Smooth muscle cell (in vitro differentiated cells): ENCODE data around the gene UBE2E1. TPM values are rescaled to one million over a fixed set of nuclear protein-coding genes. Genes with fewer than 3 reads are reported as not detected.
A peak's percentile ranks its signal among the peaks of the same experiment; 100 is the strongest.

Source experiments
- DNase-seq: peaks from one replicate; lab custom pipeline; 2025; ENCODE audit not compliant: unreplicated experiment; lab: John Stamatoyannopoulos, UW
- H2AFZ ChIP-seq: fragments of 200-600 bp; sonication (generic); 2 replicates; pipeline ENCODE4 v1.6.0; 2016; ENCODE audit warnings: antibody characterized with exemption, low read depth, mild to moderate bottlenecking
- H3F3A ChIP-seq: fragments of 200-600 bp; sonication (generic); 2 replicates; pipeline ENCODE4 v1.6.0; 2017; ENCODE audit warnings: antibody characterized with exemption, low read depth
- H3K27ac ChIP-seq: fragments of 200-600 bp; sonication (generic); 2 replicates; pipeline ENCODE4 v1.5.1; 2016; ENCODE audit warnings: low read depth, mild to moderate bottlenecking
- H3K27me3 ChIP-seq: fragments of 200-600 bp; sonication (generic); 2 replicates; pipeline ENCODE4 v1.6.1; 2016; ENCODE audit warnings: low read depth, mild to moderate bottlenecking
- H3K36me3 ChIP-seq: fragments of 200-600 bp; sonication (generic); 2 replicates; pipeline ENCODE4 v1.5.1; 2016; ENCODE audit warnings: low read depth
- H3K4me1 ChIP-seq: fragments of 200-600 bp; sonication (generic); 2 replicates; pipeline ENCODE4 v1.5.1; 2016; ENCODE audit warnings: low read depth
- H3K4me2 ChIP-seq: fragments of 200-600 bp; sonication (generic); 2 replicates; pipeline ENCODE4 v1.6.0; 2016; ENCODE audit warnings: mild to moderate bottlenecking
- H3K4me3 ChIP-seq: fragments of 200-600 bp; sonication (generic); 2 replicates; pipeline ENCODE4 v1.5.1; 2016; ENCODE audit warnings: mild to moderate bottlenecking
- H3K79me2 ChIP-seq: fragments of 200-600 bp; sonication (generic); 2 replicates; pipeline ENCODE4 v1.6.0; 2016; ENCODE audit warnings: low read depth, mild to moderate bottlenecking
- H3K9ac ChIP-seq: fragments of 200-600 bp; sonication (generic); 2 replicates; pipeline ENCODE4 v1.6.0; 2016; ENCODE audit warnings: low read depth
- H3K9me3 ChIP-seq: fragments of 200-600 bp; sonication (generic); replicated peaks from 2 replicates; pipeline ENCODE4 v1.5.1; 2016; ENCODE audit warnings: low read depth
- H4K20me1 ChIP-seq: fragments of 200-600 bp; sonication (generic); 2 replicates; pipeline ENCODE4 v1.6.0; 2016; ENCODE audit warnings: low read depth
- WGBS: methylation state at CpG from one replicate; pipeline ENCODE4 v1.1.7; 2016; ENCODE audit warnings: low lambda C conversion rate; 5-methylcytosine and 5-hydroxymethylcytosine counted together
- polyA plus RNA-seq: library from polyadenylated mRNA; unstranded; fragments of >200 nt; fragmentation: Nextera tagmentation; extraction: Ambion mirVana; gene quantifications from 2 replicates; pipeline ENCODE4 v1.2.1, GENCODE V29; 2016
- total RNA-seq: library from RNA; depleted of rRNA; stranded (reverse); fragments of >200 nt; gene quantifications from 2 replicates; pipeline ENCODE4 v1.2.3, GENCODE V29; 2014
- TF ChIP-seq, protein P1 (sequence below): fragments of 200-600 bp; sonication (generic); IDR thresholded peaks from 2 replicates; pipeline ENCODE4 v1.5.1; 2017; ENCODE audit warnings: borderline replicate concordance, mild to moderate bottlenecking, antibody characterized with exemption; ENCODE audit not compliant: insufficient read depth, poor library complexity, severe bottlenecking

UBE2E1 gene
- total and polyA plus RNA-seq, 2 experiments from 2014 or later = 13.3 to 128 TPM

DNA sequence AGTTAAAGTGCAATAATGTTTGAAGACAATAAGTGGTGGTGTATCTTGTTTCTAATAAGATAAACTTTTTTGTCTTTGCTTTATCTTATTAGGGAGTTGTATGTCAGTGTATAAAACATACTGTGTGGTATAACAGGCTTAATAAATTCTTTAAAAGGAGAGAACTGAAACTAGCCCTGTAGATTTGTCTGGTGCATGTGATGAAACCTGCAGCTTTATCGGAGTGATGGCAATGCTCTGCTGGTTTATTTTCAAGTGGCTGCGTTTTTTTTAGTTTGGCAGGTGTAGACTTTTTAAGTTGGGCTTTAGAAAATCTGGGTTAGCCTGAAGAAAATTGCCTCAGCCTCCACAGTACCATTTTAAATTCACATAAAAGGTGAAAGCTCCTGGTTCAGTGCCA is 113.9 kb downstream of the UBE2E1 start:
- Histone ChIP-seq H2AFZ (no peak overlapping the region), H3K27ac (no peak overlapping the region), H3K4me2 (peak overlapping the region; percentile 99), H3K4me3 (no peak overlapping the region), H3K4me1 (peaks cover 23% of the 10 kb centered on the region), H3K9me3 (no peaks in the 10 kb centered on the region), H3K9ac (no peak overlapping the region), H3K36me3 (no peaks in the 10 kb centered on the region), H3K79me2 (peaks cover 28% of the 10 kb centered on the region), H3K27me3 (no peaks in the 10 kb centered on the region), H3F3A (peaks cover 21% of the 10 kb centered on the region), H4K20me1 (peaks cover 41% of the 10 kb centered on the region)
- WGBS = 93% methylated on average over 2 of the region's 2 CpGs
- TF ChIP-seq, protein P1, sequence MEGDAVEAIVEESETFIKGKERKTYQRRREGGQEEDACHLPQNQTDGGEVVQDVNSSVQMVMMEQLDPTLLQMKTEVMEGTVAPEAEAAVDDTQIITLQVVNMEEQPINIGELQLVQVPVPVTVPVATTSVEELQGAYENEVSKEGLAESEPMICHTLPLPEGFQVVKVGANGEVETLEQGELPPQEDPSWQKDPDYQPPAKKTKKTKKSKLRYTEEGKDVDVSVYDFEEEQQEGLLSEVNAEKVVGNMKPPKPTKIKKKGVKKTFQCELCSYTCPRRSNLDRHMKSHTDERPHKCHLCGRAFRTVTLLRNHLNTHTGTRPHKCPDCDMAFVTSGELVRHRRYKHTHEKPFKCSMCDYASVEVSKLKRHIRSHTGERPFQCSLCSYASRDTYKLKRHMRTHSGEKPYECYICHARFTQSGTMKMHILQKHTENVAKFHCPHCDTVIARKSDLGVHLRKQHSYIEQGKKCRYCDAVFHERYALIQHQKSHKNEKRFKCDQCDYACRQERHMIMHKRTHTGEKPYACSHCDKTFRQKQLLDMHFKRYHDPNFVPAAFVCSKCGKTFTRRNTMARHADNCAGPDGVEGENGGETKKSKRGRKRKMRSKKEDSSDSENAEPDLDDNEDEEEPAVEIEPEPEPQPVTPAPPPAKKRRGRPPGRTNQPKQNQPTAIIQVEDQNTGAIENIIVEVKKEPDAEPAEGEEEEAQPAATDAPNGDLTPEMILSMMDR = no peak
- DNase-seq = no peak

DNA sequence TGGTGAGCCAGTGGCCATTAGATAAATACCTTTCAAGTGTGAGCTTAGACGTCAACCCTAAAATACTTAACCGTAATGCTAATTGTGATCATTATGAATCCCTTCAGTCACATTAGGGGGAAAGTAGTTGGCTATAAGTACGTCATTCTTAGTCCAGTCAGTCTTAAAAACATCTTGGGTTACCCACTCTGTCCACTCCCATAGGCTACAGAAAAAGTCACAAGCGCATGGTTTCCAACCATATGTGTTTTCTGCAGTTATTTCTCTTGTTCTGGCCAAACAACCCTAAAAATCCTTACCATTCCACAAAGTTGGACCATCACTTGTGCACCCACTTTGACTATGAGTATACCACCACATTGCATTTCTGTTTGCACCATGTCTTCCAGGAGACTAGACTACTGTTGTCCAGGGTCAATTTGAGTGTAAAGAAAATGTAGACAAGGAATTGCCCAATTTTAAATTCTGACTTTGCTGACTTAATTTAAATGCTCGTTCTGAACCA is 114.4 kb downstream of the UBE2E1 start:
- Histone ChIP-seq H3K4me2 (peak overlapping the region; percentile 99), H2AFZ (no peak overlapping the region), H3K4me3 (no peak overlapping the region)

DNA sequence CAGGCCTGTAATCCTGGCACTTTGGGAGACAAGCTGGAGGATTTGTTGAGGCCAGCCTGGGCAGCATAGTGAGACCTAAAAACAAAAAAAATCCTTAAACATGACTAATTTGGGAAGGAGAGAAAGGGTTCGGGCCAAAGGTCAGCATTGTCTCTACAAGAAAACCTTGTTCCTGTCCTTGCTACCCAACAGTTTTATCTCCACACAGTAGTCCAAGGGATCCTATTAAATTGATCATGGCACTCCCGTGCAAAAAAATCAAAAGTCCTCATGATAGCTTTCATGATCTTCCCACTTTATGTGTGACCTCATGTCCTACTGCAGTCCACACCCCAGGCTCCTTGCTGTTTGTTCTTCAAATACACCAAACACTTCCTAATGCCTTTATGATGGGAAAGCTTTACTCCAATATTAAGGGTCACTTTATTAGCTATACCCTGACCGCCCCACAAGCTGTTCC is 115.3 kb downstream of the UBE2E1 start:
- peaks cover 41% of the 10 kb centered on the region for H4K20me1 ChIP-seq
- H3K4me3 ChIP-seq = no peak overlapping the region
- TF ChIP-seq, protein P1 = no peak
- H3K27me3 ChIP-seq = no peaks in the 10 kb centered on the region
- WGBS = 92% methylated on average over 3 of the region's 3 CpGs
- no peaks in the 10 kb centered on the region for H3K36me3 ChIP-seq
- no peak overlapping the region for H2AFZ ChIP-seq
- DNase-seq = no peak
- no peaks in the 10 kb centered on the region for H3K9me3 ChIP-seq
- H3F3A ChIP-seq = peaks cover 21% of the 10 kb centered on the region
- peaks cover 10% of the 10 kb centered on the region for H3K4me1 ChIP-seq
- H3K4me2 ChIP-seq = no peak overlapping the region
- no peak overlapping the region for H3K27ac ChIP-seq
- H3K79me2 ChIP-seq = peaks cover 21% of the 10 kb centered on the region
- no peak overlapping the region for H3K9ac ChIP-seq

More for the DNA sequence above, 114.4 kb downstream of the UBE2E1 start:
- Histone ChIP-seq H3F3A (peaks cover 21% of the 10 kb centered on the region), H3K27me3 (no peaks in the 10 kb centered on the region), H4K20me1 (peaks cover 41% of the 10 kb centered on the region), H3K36me3 (no peaks in the 10 kb centered on the region), H3K4me1 (peaks cover 19% of the 10 kb centered on the region), H3K9me3 (no peaks in the 10 kb centered on the region), H3K27ac (peak overlapping the region; percentile 36), H3K9ac (no peak overlapping the region), H3K79me2 (peaks cover 22% of the 10 kb centered on the region)
- no peak for DNase-seq
- TF ChIP-seq, protein P1 = no peak
- WGBS = 88% methylated on average over 5 of the region's 5 CpGs

DNA sequence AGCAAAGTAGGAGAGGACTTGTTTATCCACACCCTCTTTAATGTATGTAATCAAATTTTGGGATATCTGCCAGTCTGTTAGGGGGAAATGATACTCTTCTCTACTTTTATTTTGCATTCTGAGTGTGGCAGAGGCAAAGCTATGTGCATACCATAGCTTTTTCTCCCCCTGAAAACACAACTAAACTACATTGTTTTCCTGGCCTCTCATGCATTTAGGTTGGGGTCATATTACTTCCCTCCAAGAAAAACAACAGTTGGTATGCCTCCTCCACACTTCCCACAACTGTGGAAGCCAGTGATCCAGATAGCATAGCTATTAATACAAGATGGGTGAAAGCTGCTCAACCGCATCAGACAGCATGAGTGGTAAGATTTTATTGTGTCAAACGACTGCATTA is 118.0 kb downstream of the UBE2E1 start:
- TF ChIP-seq, protein P1 = no peak
- Histone ChIP-seq H3K4me3 (no peak overlapping the region), H3F3A (peaks cover 12% of the 10 kb centered on the region), H3K9me3 (no peaks in the 10 kb centered on the region), H3K4me2 (no peak overlapping the region), H3K9ac (no peak overlapping the region), H3K36me3 (no peaks in the 10 kb centered on the region), H3K79me2 (peaks cover 3% of the 10 kb centered on the region), H3K27me3 (no peaks in the 10 kb centered on the region), H3K27ac (no peak overlapping the region), H3K4me1 (peaks cover 3% of the 10 kb centered on the region), H2AFZ (no peak overlapping the region), H4K20me1 (peaks cover 26% of the 10 kb centered on the region)
- 47% methylated on average over 2 of the region's 2 CpGs for WGBS
- no peak for DNase-seq
